ENCODE measurements around the gene HNRNPU.
A peak's percentile ranks its signal among the peaks of the same experiment; 100 is the strongest.

Gene HNRNPU

DNA sequence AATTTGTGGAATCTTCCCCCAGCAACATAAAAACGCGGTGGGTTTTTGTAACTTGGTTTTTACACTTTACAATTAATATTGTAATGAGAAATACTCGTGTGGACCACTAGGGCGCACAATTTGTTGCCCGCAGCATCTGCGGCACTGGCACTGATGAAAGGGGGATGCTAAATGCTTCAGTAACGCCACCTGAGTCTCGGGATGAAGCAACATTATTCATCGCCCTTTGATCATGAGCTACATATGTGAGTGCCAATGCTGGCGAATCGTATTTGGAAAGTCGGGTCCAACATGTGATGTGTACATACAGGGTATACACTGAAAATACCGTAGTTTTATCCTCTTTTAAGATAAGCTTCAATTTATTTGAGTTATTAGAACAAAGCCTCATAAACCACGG, 63.1 kb downstream of the HNRNPU start:
- in situ Hi-C loops (cut with HindIII; ENCODE audit: low sequenced_read_pairs): loop anchor here (5.0 kb wide), 1 partner anchor 199 kb away; no protein-coding TSS in a partner anchor
- no peak for DNase-seq (ENCODE audit: low read depth)
- TF ChIP-seq, protein P1, sequence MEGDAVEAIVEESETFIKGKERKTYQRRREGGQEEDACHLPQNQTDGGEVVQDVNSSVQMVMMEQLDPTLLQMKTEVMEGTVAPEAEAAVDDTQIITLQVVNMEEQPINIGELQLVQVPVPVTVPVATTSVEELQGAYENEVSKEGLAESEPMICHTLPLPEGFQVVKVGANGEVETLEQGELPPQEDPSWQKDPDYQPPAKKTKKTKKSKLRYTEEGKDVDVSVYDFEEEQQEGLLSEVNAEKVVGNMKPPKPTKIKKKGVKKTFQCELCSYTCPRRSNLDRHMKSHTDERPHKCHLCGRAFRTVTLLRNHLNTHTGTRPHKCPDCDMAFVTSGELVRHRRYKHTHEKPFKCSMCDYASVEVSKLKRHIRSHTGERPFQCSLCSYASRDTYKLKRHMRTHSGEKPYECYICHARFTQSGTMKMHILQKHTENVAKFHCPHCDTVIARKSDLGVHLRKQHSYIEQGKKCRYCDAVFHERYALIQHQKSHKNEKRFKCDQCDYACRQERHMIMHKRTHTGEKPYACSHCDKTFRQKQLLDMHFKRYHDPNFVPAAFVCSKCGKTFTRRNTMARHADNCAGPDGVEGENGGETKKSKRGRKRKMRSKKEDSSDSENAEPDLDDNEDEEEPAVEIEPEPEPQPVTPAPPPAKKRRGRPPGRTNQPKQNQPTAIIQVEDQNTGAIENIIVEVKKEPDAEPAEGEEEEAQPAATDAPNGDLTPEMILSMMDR (IDR thresholded peaks at IDR 0.05; ENCODE audit: low read depth, low read length, missing control alignments): peak; percentile 52
- H3K4me3 ChIP-seq (ENCODE audit: low read depth, low read length): no peak overlapping the region

DNA sequence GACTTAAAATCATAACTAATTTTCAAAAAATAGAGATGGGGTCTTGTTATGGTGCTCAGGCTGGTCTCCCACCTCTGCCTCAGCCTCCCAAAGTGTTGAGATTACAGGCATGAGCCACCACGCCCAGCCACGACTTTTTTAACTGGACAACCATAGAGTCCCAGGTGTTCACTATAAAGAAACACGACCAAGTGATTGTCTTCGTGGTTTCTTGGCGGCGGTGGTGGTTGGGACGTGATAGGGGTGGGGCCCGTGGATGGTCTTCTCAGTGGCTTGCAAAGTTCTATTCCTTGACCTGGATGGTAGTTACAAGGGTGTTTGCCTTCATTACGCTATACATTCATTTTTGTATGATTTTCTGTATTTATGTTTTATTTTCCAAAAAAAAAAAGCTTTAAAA, 63.5 kb downstream of the HNRNPU start:
- in situ Hi-C loops (cut with HindIII; ENCODE audit: low sequenced_read_pairs): loop anchor here (5.0 kb wide), 1 partner anchor 199 kb away; no protein-coding TSS in a partner anchor
- no peak for DNase-seq (ENCODE audit: low read depth)
- TF ChIP-seq, protein P1 (IDR thresholded peaks at IDR 0.05; ENCODE audit: low read depth, low read length, missing control alignments): no peak
- H3K4me3 ChIP-seq (ENCODE audit: low read depth, low read length): no peak overlapping the region
